UCSD-AML1 (cell line): Measurements from ENCODE around the gene IQGAP2.
"Not testable (repeated sequence)": the region's sequence is repeated elsewhere in the genome, so short reads cannot be mapped to it uniquely, and the experiment has no call there.

Experiments
- DNase-seq: peaks from one replicate; lab custom pipeline; 2025; ENCODE audit not compliant: unreplicated experiment; lab: John Stamatoyannopoulos, UW

IQGAP2 gene

DNA sequence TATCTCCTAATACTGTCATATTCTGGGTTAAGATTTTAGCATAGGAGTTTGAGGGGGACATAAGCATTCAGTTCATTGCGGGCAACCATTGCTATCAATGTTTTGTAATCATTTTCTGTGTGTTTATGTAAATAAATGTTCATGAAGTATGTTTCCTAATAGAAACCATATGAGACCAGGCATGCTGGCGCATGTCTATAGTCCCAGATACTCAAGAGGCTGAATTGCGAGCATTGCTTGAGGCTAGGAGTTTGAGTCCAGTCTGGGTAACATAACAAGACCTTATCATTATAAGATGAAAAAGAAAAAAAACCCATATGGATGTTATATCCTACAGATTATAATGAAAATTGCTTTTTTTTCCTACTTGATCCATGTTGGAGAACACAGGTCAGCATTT lies 129.0 kb downstream of the IQGAP2 start:
- DNase-seq = no peak

DNA sequence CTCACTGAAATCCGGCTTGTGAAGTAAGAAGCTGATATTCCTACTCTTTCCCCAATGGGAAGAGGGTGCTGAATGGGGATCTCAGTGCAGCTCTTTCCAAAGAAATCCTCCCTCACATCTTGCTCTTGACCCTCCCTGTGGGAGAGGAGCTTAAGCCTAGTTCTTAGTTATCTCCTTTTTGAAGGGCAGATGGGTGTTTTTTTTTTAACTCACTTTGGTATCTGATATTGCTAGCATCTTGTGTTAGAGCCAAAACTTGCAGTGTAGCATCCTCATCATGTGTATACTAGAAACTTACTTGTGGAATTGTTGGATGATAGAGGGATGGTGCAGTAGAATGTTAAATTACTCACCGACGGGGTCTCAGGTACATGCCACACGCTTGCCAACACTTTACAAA lies 129.9 kb downstream of the IQGAP2 start:
- no peak for DNase-seq

DNA sequence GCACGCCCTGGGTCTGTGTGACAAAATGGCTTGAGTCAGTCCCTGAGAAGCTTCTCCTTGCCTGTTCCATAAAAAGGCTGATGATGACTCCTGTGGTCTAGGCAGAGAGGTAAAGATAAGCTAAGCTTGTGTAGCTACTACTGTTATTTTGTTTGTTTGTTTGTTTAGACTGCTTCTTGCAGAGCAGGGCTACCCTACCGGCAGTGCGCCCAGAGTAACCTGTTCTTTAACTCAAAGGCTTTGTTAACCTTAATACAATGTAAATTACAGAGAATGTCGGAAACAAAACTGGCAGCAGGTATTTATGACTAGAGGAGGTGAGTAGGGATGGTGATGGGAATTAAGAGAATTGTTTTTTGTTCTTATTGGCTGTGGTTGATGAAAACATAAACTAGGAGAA lies 132.5 kb downstream of the IQGAP2 start:
- no peak for DNase-seq

DNA sequence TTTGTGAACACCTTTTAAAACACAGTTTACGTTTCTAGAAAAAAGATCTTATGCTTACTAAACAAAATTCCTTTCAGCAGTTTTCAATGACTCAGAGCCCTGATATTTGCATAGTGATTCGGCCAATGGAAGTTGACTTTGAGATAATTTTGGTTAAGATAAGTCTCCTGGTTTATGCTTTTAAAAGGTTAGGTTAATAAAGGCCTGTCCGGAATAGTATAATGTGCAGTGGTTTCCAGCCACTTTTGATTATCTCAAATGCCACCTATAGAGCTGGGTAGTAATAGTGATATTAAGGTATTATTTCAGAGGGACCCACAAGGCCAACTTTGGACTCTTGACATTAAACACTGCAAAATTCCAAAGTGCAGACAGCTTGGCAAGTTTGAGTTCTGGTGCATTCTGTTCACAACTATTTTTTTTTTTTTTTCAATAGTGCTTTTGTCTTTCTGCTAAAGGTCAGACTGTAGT lies 134.0 kb downstream of the IQGAP2 start:
- DNase-seq = no peak

DNA sequence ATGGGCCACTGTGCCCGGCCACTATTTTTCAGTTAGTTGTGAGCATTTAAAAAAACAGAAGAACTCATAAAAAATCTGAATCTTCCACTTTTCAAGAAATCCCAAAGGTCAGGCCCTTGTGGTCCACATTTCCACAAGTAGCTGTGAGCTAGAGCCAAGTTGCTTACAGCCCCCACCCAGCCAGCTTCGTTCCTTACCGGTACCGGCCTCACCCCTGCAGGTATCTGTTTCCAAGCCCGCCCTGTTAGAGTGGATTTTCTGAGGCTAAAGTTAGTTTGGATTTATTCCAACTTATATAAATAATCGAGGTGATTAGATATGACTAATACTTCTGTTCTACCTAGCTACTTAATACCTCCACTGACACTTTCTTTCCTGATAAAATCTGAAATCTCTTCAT lies 139.2 kb downstream of the IQGAP2 start:
- DNase-seq = no peak

DNA sequence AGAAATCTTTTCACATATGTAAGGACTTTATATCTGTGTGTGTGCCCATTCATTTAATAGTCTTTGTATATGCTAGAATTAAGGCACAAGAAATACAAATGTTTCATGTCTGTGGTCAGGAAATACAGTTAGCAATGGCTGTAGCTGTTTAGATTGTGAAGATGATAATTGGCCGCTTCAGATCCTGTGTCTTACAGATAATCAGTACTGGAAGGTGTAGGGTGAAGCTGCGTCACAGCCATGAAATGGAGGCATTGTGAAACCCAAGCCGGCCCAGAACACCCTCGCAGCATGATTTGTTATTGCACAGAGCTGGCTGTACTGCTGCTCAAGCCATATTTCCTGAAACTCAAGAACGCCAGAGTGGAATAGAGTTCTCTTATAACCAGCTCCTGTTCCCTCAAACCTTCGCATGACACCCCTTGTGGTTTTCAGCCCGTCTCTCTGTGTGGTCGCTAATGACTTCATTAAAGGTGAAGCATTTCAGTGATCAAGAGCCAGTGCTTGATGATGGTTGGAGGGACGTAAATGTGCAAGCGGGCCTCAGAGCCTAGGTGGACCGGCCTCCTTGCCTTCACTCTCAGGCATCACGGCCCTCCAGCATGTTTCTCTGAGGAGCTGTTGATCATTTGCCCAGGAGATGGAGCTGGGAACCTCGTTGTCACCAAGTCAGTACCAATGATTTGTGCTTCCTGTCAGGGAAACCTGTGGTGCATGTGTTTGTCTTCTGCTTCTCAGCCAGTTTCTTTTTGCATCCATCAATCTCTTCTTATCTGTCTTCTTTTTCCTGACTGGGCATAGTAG lies 140.0 kb downstream of the IQGAP2 start:
- peak; percentile 61 for DNase-seq

DNA sequence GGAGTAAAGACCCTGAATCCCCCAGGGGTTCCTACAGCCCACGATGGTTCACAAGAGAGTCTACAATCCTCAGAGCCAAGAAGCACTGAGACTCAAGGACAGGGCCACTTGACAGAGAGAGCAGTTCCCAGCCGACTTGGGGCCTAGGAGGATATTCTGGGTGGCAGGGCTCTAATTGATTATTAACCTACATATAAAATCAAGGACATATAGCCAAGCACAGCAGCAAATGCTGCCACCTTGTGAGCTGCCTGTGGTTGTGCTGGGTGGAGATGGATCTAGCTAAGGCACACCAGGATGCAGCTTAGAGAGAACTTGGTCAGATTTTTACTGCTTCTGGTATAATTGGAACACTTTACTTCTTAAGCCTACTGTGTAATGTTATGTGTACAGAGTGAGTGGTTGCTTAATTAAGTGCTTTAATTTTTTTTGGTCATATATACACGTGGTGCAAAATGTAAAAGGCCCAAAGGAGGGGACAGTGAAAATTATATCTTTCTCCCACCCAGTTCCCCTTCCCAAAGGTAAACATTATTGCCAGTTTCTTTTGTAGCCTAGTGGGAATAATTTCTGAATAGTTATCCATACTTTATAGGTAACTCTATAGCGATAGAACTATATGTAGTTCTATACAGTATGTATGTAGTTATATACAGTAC lies 141.3 kb downstream of the IQGAP2 start:
- peak; percentile 65 for DNase-seq

DNA sequence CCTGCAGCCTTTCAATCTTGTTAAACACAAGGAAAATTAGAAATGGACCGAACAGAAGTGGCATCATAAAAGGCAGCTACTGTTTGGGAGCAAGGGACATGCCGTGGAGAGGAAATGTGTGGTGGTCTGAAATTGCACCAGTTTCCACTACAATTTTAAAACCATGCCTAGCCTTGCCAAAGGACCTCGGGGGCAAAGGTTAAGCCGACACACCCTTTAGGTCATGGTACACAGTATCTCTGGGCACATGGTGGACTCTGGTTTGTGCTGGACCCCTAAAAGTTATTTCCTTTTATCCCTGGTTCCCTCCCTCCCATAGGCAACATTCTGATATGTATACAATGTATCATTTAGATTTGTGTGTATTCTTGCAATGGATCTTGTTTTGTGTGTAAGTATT lies 142.1 kb downstream of the IQGAP2 start:
- DNase-seq = no peak

DNA sequence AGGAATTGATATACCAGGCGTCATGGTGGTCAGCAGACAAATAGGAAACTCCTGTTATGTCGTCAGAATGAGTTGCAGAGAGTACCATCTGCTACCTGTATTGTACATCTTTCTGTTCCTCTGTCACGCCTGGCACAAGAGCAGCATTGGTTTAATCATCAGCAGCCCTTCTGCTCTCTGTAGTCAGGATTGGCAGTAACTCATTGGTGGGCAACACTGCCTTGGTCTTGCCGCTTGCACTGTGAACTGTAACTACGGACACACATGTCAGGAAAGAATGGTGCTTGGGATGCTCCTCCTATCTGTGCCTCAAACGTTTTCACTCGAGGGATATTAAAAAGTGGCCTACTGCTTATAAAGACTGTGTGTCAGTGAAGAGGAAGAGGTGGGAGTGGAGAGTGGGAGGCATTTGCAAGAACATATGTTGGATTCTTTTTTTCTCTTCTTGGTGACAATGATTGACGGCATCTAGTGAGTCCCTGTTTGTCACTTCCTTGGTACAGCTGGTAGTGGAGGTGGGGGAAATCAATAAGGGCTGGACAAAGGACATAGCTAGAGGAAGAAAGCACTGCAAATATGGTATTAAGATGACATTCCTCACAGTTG lies 143.5 kb downstream of the IQGAP2 start:
- DNase-seq = no peak

DNA sequence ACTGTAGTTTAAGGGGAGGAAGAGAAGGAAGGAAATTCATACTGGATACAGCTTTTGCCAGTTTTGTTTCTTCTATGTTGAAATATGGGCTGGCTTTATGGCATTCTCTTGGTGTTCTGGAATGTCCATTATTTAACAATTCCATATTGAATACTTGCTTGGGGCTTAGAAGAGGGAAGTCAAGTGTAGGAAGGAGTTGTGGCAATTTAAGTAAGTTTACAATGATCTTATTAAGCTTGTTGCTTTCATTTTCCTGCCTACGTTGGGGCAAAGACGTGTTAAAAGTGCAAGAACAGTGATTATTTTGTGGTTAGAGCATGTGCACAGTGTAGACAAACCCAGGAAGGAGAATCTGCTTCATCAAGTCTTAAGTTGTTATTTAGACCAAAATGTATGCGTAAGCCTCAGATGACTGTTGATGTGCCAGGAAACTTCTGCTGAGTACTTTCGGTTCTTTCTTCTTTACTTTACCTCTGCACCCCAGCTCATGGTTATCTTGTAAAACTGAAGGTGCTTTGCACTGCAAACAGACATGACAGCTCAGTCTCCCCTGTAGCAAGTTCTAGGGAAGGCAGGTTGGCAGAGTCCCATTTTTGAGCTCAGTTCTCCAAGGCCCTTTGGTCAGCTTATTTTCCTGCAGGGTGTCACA lies 144.3 kb downstream of the IQGAP2 start:
- DNase-seq = no peak

DNA sequence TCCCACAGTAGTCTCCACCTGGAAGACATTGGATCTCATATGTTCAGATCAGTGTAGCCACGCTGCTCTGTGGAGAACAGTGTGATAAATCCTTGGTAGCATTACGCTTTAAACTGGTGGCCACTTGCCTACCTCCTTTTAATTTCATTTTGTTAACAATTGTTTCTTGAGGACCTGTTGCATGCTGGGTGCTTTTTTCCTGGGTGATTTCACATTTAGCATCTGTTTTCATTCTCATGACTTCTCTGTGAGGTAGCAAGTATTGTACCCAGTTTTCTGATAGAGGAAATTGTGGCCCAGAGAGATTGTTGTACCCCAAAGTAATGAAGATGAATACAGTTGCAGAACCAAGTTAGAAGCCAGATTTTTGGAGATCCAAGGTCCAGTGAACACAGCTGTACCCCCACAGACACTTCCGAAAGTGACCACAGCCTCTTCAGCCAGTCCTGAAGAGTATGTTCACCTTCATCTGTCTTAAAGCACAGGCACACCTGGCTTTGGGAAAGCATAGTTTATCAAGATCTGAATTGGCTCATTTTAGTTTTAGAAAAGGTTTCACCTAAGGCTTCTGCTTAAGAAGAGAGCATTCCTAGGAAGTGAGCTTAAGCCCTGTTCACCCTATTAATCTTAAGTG lies 144.9 kb downstream of the IQGAP2 start:
- no peak for DNase-seq

DNA sequence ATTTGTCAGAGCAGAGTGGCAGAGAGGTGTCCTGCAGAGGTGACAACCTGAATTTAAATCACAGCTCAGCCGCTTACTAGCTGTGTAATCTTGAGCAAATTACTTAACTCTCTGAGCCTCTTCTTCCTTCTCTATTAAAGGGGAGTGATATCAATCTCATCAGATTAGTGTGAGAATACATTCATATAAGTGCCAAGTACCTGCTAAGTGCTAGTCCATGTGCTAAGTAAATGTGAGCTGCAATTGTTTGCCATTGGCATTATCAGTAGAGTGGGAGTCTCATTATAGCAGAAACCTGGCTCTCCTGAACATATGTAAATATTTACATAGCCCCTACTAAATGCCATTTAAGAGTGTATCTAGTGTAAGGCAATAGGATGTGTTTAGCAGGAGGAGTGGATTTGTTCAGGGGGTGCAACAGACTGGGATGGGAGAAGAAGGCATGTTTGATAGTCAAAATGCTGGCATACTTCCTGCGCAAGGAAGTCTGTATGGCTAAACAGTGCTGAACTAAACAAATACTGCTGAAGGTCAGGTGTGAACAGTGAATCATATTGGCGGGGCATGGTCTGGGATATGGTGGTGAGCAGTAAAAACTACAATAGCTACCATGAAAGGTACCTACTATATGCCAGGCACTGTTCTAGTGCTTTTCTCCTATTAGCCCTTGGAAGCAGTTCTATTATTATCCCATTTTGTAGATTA lies 145.6 kb downstream of the IQGAP2 start:
- no peak for DNase-seq

DNA sequence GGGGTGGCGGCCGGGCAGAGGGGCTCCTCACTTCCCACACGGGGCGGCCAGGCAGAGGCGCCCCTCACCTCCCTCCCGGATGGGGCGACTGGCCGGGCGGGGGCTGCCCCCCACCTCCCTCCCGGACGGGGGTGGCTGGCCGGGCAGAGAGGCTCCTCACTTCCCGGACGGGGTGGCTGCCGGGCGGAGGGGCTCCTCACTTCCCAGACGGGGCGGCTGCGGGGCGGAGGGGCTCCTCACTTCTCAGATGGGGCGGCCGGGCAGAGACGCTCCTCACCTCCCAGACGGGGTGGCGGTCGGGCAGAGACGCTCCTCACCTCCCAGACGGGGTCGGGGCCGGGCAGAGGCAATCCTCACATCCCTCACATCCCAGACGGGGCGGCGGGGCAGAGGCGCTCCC lies 147.8 kb downstream of the IQGAP2 start:
- DNase-seq = not testable (repeated sequence)

DNA sequence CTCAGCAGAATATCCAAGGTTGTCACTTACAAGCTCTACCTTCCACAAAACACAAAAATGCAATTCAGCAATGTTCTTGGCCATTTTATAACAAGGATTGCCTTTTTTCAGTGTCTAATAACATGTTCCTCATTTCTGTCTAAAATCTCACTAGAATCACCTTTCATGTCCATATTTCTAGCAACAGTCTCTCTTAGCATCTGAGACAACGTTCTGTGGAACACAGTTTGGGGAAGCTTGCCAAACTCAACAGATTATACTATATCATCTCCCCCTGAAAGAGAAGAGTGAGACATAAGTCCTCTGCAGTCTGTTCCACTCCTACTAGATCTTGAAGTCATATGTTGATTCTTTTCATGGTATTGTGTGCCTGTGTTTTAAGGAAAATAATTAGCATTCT lies 149.5 kb downstream of the IQGAP2 start:
- no peak for DNase-seq

DNA sequence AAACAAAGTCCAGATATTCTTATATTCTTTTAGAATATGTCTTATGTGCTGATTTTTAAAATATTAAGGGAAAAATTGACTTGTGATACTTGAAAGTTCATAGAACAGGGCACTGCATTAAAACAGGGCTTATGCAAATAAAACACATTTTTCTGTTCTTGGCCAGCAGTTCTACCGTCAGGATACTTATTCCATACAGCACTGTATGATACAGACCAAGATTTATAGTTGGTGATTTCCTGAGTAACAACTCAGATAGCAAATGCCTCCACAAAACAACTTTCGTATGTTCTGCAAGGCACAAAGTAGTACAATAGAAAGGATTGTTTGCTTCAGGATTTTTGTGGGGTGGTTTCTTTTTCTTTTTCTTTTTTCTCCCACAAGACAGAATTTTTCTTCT lies 150.2 kb downstream of the IQGAP2 start:
- no peak for DNase-seq

DNA sequence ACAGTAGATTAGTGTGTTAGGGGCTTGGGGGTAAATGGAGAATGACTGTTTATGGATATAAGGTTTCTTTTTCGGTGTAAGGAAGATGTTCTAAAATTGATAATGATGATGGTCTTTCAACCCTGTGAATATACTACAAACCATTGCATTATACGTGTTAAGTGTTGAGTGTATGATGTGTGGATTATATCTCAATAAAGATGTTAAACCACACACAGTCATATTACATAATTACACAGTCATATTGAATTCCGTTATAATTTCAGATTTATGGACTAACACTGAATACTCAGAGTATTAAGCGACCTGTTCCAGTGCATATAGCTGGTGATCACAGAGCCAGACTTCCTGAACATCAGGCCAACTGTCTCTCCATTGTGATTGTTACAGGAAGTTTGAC lies 152.0 kb downstream of the IQGAP2 start:
- no peak for DNase-seq

DNA sequence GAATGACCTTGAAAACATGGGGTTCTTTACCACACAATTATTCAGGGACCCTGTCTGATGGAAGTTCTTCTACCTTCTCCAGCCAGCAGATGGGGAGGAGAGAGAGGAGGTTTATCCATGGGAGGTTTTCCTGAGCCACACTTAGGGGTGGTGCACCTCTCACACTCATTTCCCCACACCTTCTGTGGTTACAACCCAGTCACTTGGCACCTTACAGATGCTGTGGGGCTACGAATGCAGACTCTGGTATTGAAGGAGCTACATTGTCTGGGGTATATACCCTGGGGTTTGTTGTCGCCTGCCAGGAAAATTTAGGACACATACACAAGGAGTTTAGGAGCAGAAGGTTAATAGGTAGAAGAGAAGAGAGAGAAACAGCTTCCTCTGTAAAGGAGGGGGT lies 152.6 kb downstream of the IQGAP2 start:
- no peak for DNase-seq

DNA sequence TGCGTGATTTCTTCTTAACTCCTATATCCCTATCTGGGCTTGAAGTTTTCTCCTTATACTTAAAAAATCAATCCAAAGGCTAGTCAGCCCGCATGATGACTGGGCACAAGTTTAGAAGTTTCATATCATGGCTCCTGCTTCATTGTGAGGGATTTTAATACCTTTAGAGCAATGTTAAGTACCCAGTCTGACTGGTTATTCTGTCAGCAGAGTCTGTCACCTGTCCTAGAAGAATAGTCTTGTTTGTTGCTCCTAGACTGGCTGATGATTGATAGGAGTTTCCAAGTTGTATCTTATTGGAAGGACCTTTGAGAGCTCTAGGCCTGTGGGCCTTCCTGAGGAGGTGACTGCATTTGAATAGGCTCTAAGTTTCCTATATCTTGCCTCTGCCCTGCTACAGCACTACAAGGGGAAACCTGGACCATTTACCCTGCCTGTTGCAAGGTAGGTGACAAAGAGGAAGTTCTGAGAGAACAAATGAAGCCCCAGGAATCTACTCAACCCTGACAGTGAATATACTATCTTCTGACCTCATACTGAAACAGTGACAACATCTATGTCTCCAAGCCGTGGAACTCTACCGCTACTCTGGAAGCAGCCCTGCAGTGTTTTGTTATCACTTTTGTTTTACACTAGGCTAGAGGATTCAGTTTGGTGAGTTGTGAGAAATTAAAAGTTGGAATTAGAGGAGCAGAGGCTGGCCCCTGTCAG lies 153.6 kb downstream of the IQGAP2 start:
- DNase-seq = no peak

DNA sequence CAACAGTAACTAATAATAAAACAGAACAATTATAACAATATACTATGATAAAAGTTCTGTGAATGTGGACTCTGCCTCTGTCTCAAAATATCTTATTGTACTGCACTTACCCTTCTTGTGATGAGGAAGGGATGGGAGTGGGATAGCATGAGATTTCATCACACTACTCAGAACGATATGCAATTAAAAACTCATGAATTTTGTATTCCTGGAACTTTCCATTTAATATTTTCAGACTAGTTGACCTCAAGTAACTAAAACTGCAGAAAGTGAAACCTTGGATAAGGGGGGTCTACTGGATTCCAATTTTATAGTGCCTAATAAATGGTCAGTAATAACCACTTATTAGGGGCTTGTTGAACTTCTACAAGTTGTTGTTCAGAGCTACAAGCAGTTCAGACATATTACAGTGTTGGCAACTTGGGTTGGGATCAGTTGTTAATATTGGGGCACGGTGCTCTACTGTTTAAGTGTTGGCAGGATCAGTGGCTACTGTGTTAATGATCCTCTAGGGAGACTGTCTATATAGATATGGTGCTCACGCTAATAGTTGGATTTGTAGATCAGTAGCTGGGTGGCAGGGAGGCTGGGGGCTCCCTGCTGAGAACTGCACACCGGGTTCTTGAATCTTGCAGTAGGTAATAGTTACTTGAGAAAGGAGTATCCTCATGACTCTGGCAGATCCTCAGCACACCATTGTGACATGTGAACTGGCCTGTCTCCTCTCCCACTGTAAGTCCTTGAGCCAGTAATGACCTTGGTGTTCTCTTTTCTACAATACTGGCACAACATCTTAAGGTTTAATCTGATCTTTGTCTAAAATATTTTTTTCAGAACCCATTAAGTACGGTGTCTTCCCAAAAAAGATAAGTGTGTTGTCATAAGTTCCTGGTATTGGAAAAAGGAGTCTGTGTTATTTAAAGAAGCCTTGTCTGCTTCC lies 158.1 kb downstream of the IQGAP2 start:
- DNase-seq = no peak
